ENCODE measurements around the gene DNAH11. TPM values are rescaled to one million over a fixed set of nuclear protein-coding genes. Genes with fewer than 3 reads are reported as not detected.
A peak's percentile ranks its signal among the peaks of the same experiment; 100 is the strongest.

Gene DNAH11
- polyA plus RNA-seq, 1 experiment, result not detected

DNA sequence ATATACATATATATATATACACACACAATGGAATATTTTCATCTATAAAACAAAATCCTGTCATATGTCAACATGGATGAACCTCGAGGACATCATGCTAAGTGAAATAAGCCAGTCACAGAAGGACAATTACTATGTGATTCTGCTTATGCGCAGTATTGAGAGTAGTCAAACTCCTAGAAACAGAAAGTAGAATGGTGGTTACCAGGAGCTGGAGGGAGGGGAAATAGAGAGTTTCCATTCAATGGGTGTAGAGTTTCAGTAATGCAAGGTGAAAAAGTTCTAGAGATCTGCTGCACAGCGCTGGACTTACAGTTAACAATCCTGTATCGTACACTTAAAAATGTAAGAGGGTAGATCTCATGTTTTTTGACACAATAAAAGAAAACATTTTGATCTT lies 221.0 kb downstream of the DNAH11 start:
- Histone ChIP-seq H3K27ac (ENCODE audit: low read depth, low read length) (no peak overlapping the region), H3K9me3 (ENCODE audit: control insufficient read depth, insufficient read depth, low read length) (no peaks in the 10 kb centered on the region), H3K27me3 (ENCODE audit: control insufficient read depth, insufficient read depth, low read length) (peaks cover 2% of the 10 kb centered on the region), H3K4me3 (ENCODE audit: low read depth, low read length) (no peak overlapping the region)
- TF ChIP-seq, protein P1, sequence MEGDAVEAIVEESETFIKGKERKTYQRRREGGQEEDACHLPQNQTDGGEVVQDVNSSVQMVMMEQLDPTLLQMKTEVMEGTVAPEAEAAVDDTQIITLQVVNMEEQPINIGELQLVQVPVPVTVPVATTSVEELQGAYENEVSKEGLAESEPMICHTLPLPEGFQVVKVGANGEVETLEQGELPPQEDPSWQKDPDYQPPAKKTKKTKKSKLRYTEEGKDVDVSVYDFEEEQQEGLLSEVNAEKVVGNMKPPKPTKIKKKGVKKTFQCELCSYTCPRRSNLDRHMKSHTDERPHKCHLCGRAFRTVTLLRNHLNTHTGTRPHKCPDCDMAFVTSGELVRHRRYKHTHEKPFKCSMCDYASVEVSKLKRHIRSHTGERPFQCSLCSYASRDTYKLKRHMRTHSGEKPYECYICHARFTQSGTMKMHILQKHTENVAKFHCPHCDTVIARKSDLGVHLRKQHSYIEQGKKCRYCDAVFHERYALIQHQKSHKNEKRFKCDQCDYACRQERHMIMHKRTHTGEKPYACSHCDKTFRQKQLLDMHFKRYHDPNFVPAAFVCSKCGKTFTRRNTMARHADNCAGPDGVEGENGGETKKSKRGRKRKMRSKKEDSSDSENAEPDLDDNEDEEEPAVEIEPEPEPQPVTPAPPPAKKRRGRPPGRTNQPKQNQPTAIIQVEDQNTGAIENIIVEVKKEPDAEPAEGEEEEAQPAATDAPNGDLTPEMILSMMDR (IDR thresholded peaks at IDR 0.05; ENCODE audit: low read depth, low read length), result no peak
- no peak for DNase-seq (ENCODE audit: low read depth, low spot score)
- CTCF ChIA-PET, result no interaction called here
- POLR2A ChIA-PET, result no interaction called here

DNA sequence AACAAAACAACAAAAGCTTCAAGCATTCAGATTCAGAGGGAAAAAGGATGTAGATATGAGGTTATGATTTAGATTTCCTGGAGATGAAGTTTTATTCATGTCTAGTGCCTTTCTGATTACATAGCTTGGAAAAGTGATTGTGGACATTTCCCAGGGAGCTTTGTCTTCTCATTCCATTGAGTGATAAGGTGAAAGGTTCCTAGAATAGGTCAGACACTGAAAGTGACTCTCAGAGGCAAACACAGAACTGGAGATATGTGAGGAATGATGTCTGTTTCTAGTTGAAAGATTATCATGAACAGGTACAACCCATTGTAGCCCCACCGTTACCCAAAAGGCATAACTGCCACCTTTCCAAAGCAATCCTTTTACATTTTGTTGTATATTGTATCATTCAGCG lies 223.4 kb downstream of the DNAH11 start:
- Histone ChIP-seq H3K27me3 (ENCODE audit: control insufficient read depth, insufficient read depth, low read length) (peaks cover 2% of the 10 kb centered on the region), H3K9me3 (ENCODE audit: control insufficient read depth, insufficient read depth, low read length) (no peaks in the 10 kb centered on the region), H3K27ac (ENCODE audit: low read depth, low read length) (no peak overlapping the region), H3K4me3 (ENCODE audit: low read depth, low read length) (no peak overlapping the region)
- ChIA-PET POLR2A (no interaction called here), CTCF (no interaction called here)
- no peak for DNase-seq (ENCODE audit: low read depth, low spot score)
- TF ChIP-seq, protein P1 (IDR thresholded peaks at IDR 0.05; ENCODE audit: low read depth, low read length), result no peak

DNA sequence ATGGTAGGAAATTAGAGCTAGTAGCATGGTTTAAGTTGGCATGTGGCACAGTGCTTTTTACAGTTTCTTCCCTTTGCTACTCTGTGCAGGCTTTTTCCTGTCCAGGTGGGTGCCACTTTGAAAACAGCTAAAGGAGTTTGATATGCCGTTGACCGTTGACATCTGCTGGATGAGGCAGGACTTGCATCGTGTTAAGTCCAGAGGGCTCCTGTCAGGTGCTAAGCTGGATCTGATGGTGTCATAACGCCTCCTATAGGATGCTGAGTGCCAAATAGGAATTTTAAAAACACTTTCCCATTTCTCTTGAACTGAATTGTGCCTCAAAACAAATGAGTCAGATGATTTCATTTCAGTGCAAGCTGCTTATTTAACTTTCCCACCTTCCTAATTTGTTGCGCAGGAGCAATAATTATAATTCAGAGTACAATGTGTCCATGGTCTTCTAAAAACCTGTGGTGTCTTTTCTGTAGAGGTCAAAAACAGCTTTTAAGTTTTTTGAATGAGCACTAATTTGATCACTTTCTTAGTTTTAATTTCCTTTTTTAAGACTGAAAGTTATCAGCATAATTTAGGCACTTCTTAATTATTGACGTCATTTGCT lies 224.6 kb downstream of the DNAH11 start:
- no peak for DNase-seq (ENCODE audit: low read depth, low spot score)
- Histone ChIP-seq H3K27ac (ENCODE audit: low read depth, low read length) (no peak overlapping the region), H3K4me3 (ENCODE audit: low read depth, low read length) (no peak overlapping the region), H3K9me3 (ENCODE audit: control insufficient read depth, insufficient read depth, low read length) (no peaks in the 10 kb centered on the region), H3K27me3 (ENCODE audit: control insufficient read depth, insufficient read depth, low read length) (peaks cover 2% of the 10 kb centered on the region)
- TF ChIP-seq, protein P1 (IDR thresholded peaks at IDR 0.05; ENCODE audit: low read depth, low read length), result 0 out of 2 replicates have a peak, but pooled peaks have one; percentile 18
- CTCF ChIA-PET, result no interaction called here
- POLR2A ChIA-PET, result no interaction called here

DNA sequence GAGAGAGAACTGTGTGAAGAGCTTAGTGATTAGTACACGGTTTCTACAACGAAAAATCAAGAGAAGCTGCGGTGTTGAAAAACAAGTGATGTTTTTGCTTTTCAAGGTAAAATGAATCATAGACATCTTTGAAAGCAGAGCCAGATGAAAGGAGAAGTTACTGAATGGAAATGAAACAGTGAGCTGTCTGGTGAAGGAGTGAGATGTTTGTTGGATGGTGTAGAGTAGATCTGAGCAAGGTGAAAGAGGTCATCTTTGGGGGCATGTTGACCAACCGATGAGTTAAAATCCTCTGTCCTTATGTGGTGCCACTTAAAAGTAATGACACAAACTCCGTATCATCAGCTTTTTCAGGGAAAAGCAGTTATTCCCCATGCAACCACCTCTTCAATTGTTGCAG lies 225.4 kb downstream of the DNAH11 start:
- CTCF ChIA-PET, result interaction anchor here (0.9 kb wide), 1 partner anchor 231 kb away, joined by 3 read pairs; no protein-coding TSS in a partner anchor
- H3K27ac ChIP-seq (ENCODE audit: low read depth, low read length), result no peak overlapping the region
- no peak overlapping the region for H3K4me3 ChIP-seq (ENCODE audit: low read depth, low read length)
- H3K27me3 ChIP-seq (ENCODE audit: control insufficient read depth, insufficient read depth, low read length), result peaks cover 2% of the 10 kb centered on the region
- TF ChIP-seq, protein P1 (IDR thresholded peaks at IDR 0.05; ENCODE audit: low read depth, low read length), result no peak
- no peak for DNase-seq (ENCODE audit: low read depth, low spot score)
- POLR2A ChIA-PET, result no interaction called here
- no peaks in the 10 kb centered on the region for H3K9me3 ChIP-seq (ENCODE audit: control insufficient read depth, insufficient read depth, low read length)

DNA sequence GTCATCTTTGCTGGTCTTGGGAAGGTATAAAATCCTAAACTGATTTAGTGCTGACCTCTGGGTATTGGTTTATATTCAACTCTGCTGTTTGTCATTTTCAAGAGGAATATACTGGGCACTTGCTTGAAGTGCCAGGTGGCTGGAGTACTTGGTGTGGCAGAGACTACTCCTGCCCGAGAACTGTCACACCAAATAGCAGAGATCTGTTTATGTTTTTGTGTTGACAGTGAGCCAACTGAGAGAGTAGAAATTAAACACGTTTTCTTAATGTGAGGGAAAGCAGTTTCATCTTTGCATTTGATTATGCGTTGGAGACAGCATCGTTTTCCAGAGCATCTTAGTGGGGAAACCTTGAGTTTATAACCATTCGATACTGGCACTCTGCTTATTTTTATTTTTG lies 228.4 kb downstream of the DNAH11 start:
- CTCF ChIA-PET, result no interaction called here
- TF ChIP-seq, protein P1 (IDR thresholded peaks at IDR 0.05; ENCODE audit: low read depth, low read length), result no peak
- Histone ChIP-seq H3K27me3 (ENCODE audit: control insufficient read depth, insufficient read depth, low read length) (no peaks in the 10 kb centered on the region), H3K27ac (ENCODE audit: low read depth, low read length) (no peak overlapping the region), H3K4me3 (ENCODE audit: low read depth, low read length) (no peak overlapping the region), H3K9me3 (ENCODE audit: control insufficient read depth, insufficient read depth, low read length) (no peaks in the 10 kb centered on the region)
- POLR2A ChIA-PET, result no interaction called here
- no peak for DNase-seq (ENCODE audit: low read depth, low spot score)

All from AG04450 (cell line).